ENCODE measurements around the gene SLCO4A1.

The SLCO4A1 gene

DNA sequence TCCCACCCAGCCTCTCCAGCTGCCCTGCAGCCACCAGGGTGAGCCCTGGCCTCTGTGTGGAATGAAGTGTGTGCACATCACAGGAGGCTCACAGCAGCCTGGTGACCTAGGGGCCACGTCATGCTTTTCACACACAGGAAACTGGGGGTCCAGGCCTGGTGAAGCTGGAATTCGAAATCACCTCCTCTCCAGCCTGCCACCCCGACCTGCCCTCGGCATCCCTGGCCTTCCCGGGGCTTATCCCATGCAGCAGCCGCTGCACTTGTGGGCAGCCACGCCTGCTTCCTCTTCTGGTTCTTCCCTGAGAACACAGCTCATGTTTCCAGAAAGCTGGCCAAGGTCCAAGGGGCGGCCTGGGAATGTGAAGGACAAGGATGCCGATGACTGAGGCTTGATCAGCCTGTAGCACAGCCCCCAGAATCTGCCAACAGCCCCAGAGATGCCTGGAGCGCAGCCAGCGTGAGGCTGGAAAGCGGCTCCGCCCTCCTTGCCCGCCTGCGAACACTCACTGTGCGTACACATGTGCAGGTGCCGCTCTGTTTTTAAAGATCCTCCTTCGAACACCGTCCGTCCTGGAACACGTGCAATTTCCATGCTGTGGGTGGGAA, 62.1 kb downstream of the SLCO4A1 start:
- DNase-seq: no peak

- DNase-seq: no peak
Observed at GRCh38 chr20:62705627-62706026, 63.3 kb downstream of the SLCO4A1 start.

- DNase-seq: no peak
Observed at GRCh38 chr20:62706344-62706743, 64.0 kb downstream of the SLCO4A1 start.

DNA sequence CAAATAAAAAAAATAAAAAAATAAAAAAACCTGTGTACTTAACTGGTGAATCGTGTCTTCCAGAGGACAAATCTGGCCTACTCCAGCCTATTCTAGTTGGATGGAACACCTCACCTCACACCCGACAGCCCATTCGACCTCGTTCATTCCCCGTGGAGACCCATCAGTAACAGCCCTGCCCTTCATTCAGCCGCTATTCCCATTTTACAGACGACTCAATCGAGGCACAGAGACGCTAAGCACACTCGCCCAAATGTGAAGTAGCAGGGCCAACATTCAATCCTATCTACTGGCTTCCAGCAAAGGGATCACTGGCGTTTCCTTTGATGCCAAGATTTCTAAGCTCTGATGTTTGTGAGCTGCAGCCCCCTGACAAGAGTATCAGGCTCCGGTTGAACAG, 64.6 kb downstream of the SLCO4A1 start:
- DNase-seq: no peak

DNA sequence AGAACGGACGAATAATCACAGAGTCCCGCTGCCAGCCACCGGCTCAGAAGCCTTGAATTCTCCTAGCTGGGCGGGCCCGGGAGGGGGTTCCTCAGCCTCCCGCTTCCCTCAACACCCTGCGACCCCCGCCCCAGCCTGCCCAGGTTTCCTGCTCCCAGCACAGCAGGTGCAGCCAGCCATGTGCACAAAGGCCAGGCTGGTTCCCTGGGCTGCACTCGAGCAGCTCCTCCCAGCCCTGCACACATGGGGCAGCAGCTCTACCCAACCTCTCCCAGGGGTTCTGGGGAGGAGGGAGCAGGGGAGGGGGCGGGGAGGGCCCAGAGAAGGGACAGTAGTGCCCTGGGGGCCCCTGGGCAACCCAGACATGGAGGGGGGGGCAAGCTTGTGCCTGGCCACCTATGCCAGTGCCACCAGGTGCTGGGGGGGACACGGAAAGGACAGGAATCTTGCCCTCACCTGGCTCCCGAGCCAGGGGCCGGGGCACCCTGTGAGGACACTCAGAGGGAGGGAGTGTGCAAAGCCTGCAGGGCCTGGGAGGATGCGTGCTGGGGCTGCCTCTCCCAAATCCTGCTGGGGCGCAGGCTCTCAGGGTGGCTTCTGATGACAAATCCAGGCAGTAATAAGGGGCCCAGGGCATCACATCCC, 65.1 kb downstream of the SLCO4A1 start:
- DNase-seq: no peak

DNA sequence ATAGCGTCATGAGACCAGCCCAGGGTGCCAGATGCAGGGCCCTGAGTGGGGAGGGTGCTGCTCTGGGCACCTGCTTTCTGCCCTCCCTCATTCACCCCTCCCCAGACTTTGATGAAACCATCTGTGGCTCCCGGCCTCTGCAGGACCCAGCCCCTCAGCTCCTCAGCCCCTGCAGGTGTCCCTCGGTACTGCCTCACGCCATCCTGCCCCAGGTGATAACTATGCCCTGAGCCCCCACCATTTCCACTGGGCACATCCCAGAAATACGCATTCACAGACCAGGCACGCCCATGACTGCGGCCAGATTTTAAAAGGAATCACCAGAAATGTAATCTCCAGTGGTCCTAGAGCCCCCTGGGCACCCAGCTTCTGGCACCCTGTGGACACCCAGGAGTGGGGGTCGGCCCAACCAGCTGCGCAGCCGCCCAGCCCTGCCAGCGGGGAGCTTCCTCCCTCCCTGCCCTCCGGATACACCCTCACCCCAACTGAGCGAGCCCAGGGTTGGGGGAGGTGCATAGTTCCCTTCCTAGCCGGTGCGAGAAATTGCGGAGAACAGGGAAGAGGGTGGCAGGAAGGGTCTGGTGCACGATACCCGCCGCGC, 65.7 kb downstream of the SLCO4A1 start:
- DNase-seq: peak; percentile 39 to 50

- DNase-seq: no peak
Observed at GRCh38 chr20:62708591-62709536, 66.6 kb downstream of the SLCO4A1 start, which contains the start of gene NTSR1. TSS of gene NTSR1 (plus strand) at chr20:62708836. CDS start at chr20:62709208, 372 bp downstream.

DNA sequence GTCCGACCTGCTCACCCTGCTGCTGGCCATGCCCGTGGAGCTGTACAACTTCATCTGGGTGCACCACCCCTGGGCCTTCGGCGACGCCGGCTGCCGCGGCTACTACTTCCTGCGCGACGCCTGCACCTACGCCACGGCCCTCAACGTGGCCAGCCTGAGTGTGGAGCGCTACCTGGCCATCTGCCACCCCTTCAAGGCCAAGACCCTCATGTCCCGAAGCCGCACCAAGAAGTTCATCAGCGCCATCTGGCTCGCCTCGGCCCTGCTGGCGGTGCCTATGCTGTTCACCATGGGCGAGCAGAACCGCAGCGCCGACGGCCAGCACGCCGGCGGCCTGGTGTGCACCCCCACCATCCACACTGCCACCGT, 67.2 kb downstream of the SLCO4A1 start:
- DNase-seq: no peak

GRCh38 chr20:62710221-62710885, 68.0 kb downstream of the SLCO4A1 start:
- DNase-seq: no peak

DNA sequence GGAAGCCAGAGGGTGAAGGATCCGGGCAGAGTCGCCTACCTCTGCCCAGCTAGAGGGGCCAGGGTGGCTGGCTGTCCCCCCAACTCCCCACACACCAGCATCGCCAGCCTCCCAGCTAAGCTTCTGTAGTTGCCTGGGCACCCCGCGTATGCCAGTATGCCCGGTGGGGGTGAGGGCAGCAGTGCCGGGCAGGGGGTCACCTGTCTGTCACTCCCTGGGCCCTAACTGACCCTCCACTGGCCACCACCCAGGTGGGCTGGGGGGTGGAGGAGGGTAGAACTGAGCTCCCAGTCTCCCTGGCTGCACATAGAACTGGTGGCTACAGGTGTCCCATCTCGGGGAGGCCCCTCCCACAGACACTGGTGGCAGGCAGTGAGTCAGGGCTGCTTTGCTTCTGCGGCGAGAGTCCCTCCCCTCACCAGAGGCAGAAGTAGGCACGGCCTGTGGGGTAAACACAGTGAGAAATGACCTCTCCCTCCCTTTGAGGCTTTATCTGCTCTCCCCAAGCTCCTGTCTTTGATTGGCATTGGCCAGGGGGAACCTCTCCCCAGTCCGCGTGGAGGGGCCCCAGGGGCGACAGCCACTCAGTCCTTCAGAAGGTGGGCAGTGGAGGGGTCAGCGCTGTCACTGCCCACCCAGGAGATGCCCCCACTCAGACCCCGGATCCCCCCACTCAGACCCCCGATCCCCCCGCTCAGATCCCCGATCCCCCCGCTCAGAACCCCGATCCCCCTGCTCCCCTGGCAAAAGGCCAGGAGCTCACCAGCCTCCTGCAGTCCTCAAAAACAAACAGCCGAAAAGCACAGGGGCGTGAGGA, 68.8 kb downstream of the SLCO4A1 start:
- peak; percentile 40 to 50 for DNase-seq

DNA sequence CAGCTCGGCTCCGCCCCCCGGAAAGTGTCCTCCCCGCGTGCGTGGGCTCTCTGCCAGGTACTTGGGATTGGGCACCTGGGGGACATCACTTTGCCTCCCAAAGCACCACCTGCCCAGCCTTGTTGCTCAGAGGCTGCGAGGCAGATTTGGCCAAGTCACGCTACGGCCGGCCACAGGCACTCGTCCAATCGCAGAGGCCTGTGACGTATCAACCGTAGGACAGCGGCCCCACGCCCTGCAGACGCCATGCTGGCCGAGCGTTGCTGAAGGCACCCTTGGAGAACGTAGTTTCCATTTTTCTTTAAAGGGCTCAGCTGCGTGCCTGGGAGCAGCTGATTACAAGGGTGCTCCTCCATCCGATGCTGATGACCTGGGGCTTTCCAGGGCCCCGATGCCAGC, 69.4 kb downstream of the SLCO4A1 start:
- no peak for DNase-seq

DNA sequence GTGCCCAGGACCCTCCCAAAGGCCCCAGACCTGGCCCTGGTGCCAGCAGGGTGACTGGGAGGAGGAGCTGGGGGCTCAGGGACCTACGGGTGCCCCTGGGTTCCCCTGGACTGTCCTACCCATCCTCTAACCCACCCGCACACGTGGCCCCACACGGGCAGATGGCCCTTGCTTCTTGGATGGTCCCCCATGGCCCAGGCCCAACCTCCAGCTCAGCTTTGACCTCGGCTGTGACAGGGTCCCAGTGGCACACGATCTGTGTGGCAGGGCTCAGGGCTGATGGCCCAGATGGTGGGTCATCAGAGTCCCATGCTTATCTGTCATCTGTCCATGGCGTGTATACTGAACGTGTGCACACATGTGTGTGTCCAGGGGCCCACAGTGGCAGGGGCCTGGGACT, 70.3 kb downstream of the SLCO4A1 start:
- DNase-seq: no peak

DNA sequence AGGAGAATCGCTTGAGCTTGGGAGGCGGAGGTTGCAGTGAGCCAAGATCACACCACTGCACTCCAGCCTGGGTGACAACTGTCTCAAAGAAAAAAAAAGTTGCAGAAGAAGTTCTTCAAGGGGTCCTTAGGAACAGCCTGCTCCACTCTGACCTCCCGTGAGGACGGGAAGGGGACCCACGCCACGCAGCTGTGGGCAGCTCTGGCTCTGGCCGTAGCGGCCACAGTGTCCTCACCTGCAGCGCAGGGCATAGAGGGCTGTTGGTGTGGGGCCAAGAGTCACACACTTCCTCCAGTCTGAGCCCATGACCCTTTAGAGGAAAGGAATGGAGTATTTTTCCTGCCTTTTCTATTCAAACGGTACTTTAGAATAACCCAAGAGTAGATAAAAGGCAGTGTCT, 71.7 kb downstream of the SLCO4A1 start:
- no peak for DNase-seq

DNA sequence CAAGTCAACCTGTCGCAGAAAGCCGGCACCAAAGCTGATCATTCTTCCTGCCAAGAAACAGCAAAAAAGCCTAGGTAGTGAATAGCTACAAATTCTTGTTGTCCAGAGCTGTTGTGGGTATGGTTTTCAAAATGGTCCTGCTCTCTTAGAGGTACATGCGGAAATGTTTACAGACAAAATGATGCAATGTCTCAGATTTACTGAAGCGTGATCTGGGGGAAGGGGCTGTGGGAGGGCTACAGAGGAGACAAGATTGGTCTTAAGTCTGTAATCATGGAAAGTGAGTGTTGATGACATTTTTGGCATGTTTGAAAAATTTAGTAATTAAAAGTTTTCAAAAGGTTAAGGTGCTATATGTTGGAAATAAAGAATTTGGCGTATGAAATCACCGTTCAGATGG, 72.5 kb downstream of the SLCO4A1 start:
- no peak for DNase-seq

DNA sequence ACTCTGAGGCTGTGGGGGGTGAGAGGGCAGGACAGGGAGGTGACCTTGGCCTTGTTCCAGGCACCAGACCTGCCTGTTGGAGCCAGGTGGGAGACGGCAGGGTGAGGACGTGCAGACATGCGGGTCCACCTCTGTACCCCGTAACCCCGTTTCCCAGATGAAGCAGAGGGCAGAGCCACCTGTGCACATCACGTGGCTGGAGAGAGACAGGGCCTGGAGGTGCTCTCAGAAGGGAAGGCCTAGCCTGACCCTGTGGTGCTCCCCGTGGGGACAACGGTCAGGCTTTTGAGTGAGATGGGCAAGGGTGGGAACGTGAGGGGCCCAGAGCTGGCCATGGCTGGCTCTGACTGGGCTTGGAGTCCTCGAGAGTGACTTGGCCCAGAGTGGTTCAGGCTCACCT, 72.9 kb downstream of the SLCO4A1 start:
- no peak for DNase-seq

DNA sequence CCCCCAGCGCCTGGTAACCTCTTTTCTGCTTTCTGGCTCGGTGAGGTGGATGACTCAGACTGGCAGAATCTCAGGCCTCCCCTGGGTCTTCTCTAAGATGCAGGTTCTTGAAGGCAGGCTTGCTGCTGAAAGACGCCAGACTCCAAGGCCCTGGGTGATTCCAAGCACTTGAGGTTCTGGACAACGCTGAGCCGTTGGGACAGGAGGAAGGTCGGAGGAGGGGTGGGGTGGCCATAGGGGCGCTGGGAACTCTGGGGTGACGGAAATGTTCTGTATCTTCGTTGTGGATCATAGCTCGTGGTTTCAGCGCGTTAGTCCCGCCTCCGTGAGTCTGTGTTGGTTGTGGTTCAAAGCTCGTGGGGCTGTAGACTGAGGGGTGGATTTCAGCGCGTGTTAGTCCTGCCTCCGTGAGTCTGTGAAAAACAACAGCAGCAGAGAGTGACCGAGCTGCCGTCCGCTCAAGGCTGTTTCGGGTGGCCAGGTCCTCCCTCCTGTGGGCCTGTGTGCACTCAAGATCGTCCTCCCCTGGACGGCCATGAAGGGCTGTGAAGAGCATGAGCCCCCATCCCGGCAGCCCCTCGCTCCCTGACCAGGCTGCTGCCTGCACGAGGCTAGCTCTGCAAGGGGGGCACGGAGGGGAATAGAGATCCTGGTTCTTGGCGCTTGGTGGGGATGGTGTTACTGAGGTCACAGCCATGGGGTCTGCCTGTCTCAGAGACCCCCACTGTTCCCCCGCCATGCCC, 74.1 kb downstream of the SLCO4A1 start:
- DNase-seq: peak; percentile 46 to 54

DNA sequence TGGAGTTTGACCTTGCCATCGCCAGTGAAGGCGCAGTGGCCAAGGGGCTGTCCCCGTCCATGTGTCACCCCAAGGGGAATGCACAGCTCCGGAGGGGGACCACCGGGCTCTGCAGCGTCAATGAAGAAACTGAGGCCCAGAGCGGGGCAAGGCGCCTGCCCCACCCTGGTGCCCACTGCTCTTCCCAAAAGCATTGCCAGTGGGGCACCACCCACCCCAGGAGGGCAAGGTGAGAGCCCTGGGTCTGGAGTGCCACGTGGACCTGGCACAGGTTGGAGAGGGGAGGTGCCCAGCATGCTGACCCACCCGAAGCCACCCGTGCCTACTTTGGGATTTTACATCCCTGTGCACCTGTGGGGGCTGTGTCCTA, 74.6 kb downstream of the SLCO4A1 start:
- no peak for DNase-seq

GRCh38 chr20:62717933-62718332, 75.6 kb downstream of the SLCO4A1 start:
- DNase-seq: no peak

- no peak for DNase-seq
Observed at GRCh38 chr20:62718546-62718945, 76.2 kb downstream of the SLCO4A1 start.

GRCh38 chr20:62719250-62719935, 77.1 kb downstream of the SLCO4A1 start:
- DNase-seq: no peak
